GM19025 (cell line): ENCODE measurements around the gene PRUNE2.
A peak's percentile ranks its signal among the peaks of the same experiment; 100 is the strongest.

ENCODE experiments used
- ATAC-seq: cut with Tn5 transposase; IDR thresholded peaks from one replicate; pipeline ENCODE4 v1.9.1; 2021; ENCODE audit warnings: mild to moderate bottlenecking, low read depth, moderate library complexity; ENCODE audit not compliant: unreplicated experiment

Gene PRUNE2

GRCh38 chr9:76900884-76901440 lies 5.0 kb downstream of the PRUNE2 start:
- no peak for ATAC-seq

GRCh38 chr9:76898786-76899185 lies 7.1 kb downstream of the PRUNE2 start:
- ATAC-seq = no peak

- ATAC-seq = no peak
Measured at GRCh38 chr9:76897804-76898525, 7.9 kb downstream of the PRUNE2 start.

GRCh38 chr9:76896035-76896434 lies 9.9 kb downstream of the PRUNE2 start:
- ATAC-seq = no peak

- ATAC-seq = no peak
Measured at GRCh38 chr9:76895186-76895585, 10.7 kb downstream of the PRUNE2 start.

GRCh38 chr9:76894198-76894597 lies 11.7 kb downstream of the PRUNE2 start:
- no peak for ATAC-seq

- ATAC-seq = no peak
Measured at GRCh38 chr9:76893395-76893932, 12.4 kb downstream of the PRUNE2 start.

- no peak for ATAC-seq
Measured at GRCh38 chr9:76891874-76892273, 14.0 kb downstream of the PRUNE2 start.

- ATAC-seq = no peak
Measured at GRCh38 chr9:76891279-76891678, 14.6 kb downstream of the PRUNE2 start.

- ATAC-seq = no peak
Measured at GRCh38 chr9:76887951-76888350, 18.0 kb downstream of the PRUNE2 start.

GRCh38 chr9:76887003-76887821 lies 18.7 kb downstream of the PRUNE2 start:
- ATAC-seq = peak; percentile 52

- ATAC-seq = no peak
Measured at GRCh38 chr9:76886318-76886717, 19.6 kb downstream of the PRUNE2 start.

- ATAC-seq = no peak
Measured at GRCh38 chr9:76884823-76885222, 21.1 kb downstream of the PRUNE2 start.

GRCh38 chr9:76883341-76883855 lies 22.5 kb downstream of the PRUNE2 start:
- no peak for ATAC-seq

GRCh38 chr9:76882686-76883085 lies 23.2 kb downstream of the PRUNE2 start:
- no peak for ATAC-seq

GRCh38 chr9:76880210-76880609 lies 25.7 kb downstream of the PRUNE2 start:
- ATAC-seq = no peak

GRCh38 chr9:76878933-76879332 lies 27.0 kb downstream of the PRUNE2 start:
- ATAC-seq = no peak

GRCh38 chr9:76877961-76878360 lies 28.0 kb downstream of the PRUNE2 start:
- no peak for ATAC-seq

GRCh38 chr9:76876098-76876497 lies 29.8 kb downstream of the PRUNE2 start:
- ATAC-seq = no peak

GRCh38 chr9:76873821-76874220 lies 32.1 kb downstream of the PRUNE2 start:
- ATAC-seq = no peak
